Stomach (tissue), 9 donors: Measurements from ENCODE around the gene PCSK9. TPM values are rescaled to one million over a fixed set of nuclear protein-coding genes. Genes with fewer than 3 reads are reported as not detected.

Source experiments
- DNase-seq, 2 donors: peaks; one replicate each; pipeline versions ENCODE4 v3.0.0 to v3.0.0-alpha.2; 2013 to 2019
- H3K27ac ChIP-seq, 5 donors: fragments of 200-600 bp in 4 of 5; sonication (generic) in 4 of 5; one replicate each; pipeline ENCODE4 v1.5.1; 2013 to 2019; ENCODE audit warnings: mild to moderate bottlenecking in 1 of 5, moderate library complexity in 1 of 5
- H3K27me3 ChIP-seq, 3 donors: fragments of 200-600 bp; sonication (generic); one replicate each; pipeline ENCODE4 v1.5.1; 2017 to 2019; ENCODE audit warnings: mixed run types in 1 of 3
- H3K36me3 ChIP-seq, 4 donors: fragments of 200-600 bp; sonication (generic); 1 replicate in 3 of 4; 2 replicates in 1 of 4; pipeline ENCODE4 v1.5.1; 2016 to 2019
- H3K4me1 ChIP-seq, 4 donors: fragments of 200-600 bp; sonication (generic); one replicate each; pipeline ENCODE4 v1.5.1; 2016 to 2019
- H3K4me3 ChIP-seq, 4 donors: fragments of 200-600 bp; sonication (generic) in 3 of 4; one replicate each; pipeline ENCODE4 v1.5.1; 2016 to 2019; ENCODE audit warnings: mild to moderate bottlenecking in 1 of 4
- H3K9me3 ChIP-seq, 4 donors: fragments of 200-600 bp; sonication (generic); one replicate each; pipeline ENCODE4 v1.5.1; 2016 to 2019
- CTCF ChIP-seq, 7 experiments: fragments of 450-650 bp in 4 of 7; fragments of 200-600 bp in 3 of 7; sonication (generic) in 3 of 7; IDR thresholded peaks; one replicate each; pipeline ENCODE4 v1.5.1; 2016 to 2019; ENCODE audit warnings: antibody characterized with exemption in 7 of 7, control low read depth in 2 of 7, mild to moderate bottlenecking in 1 of 7
- EP300 ChIP-seq: sonication (generic); formaldehyde crosslinking; IDR thresholded peaks from one replicate; pipeline ENCODE4 v1.6.1; 2017; ENCODE audit warnings: antibody characterized with exemption
- POLR2A ChIP-seq, 4 donors: fragments of 450-650 bp; IDR thresholded peaks; one replicate each; pipeline ENCODE4 v1.6.1; 2016; ENCODE audit warnings: antibody characterized with exemption in 4 of 4, control low read depth in 2 of 4, mild to moderate bottlenecking in 1 of 4, moderate library complexity in 1 of 4
- POLR2AphosphoS5 ChIP-seq, 3 donors: sonication (generic); formaldehyde crosslinking; IDR thresholded peaks; one replicate each; pipeline ENCODE4 v1.6.1; 2016; ENCODE audit warnings: antibody characterized with exemption in 3 of 3
- WGBS, 5 donors: extraction: QIAGEN DNeasy Blood & Tissue Kit in 3 of 5; methylation state at CpG; one replicate each; pipeline versions ENCODE4 v1.1.5 to v1.1.7; 2013 to 2018; 5-methylcytosine and 5-hydroxymethylcytosine counted together
- intact Hi-C: fragments of 100-400 bp; cut with DNase I; formaldehyde crosslinking; loops from one replicate; pipeline ENCODE4 v1.15.1; 2023; ENCODE audit warnings: low total_unique reads
- polyA plus RNA-seq, 3 donors: library from polyadenylated mRNA; stranded (reverse); fragments of 200-250 nt; gene quantifications; one replicate each; pipeline ENCODE4 v1.2.3, GENCODE V29; 2013
- total RNA-seq, 5 donors: library from RNA; depleted of rRNA; stranded (reverse); fragments of >200 nt; gene quantifications; one replicate each; pipeline versions ENCODE4 v1.1.0 to v1.2.3, GENCODE V29; 2014 to 2016
- donor health status: healthy with polysubstance abuse.
- donor health status: Bipolar disorder and iron deficiency.
- donor health status: healthy.

PCSK9 gene
- total and polyA plus RNA-seq, 8 donors, result 1.1 to 26.1 (median 2.6) TPM; not detected in 2

- H3K4me1 ChIP-seq, result peaks cover 7 to 14% (median 7%) of the 10 kb centered on the region in 4 donors
- no peaks in the 10 kb centered on the region for H3K36me3 ChIP-seq
- intact Hi-C loops, result no loop called here
- no peaks in the 10 kb centered on the region for H3K9me3 ChIP-seq
- no peak for TF ChIP-seq POLR2A (IDR thresholded peaks at IDR 0.05)
- DNase-seq, result no peak
- 83 to 92% (median 88%) methylated on average over 6 of the region's 6 CpGs for WGBS, 5 donors
- no peak overlapping the region for H3K4me3 ChIP-seq
- peaks cover 0 to 75% (median 19%) of the 10 kb centered on the region in 3 donors for H3K27me3 ChIP-seq
- H3K27ac ChIP-seq, result no peak overlapping the region
These were observed 4.7 kb upstream of the PCSK9 start for GRCh38 chr1:55034476-55035133.

GRCh38 chr1:55035904-55036303 lies 3.4 kb upstream of the PCSK9 start:
- TF ChIP-seq POLR2AphosphoS5 (IDR thresholded peaks at IDR 0.05), result peak in 1 of 3 donors; percentile 34
- no peak for TF ChIP-seq EP300
- Histone ChIP-seq H3K9me3 (no peaks in the 10 kb centered on the region), H3K36me3 (no peaks in the 10 kb centered on the region), H3K4me1 (peaks cover 13 to 27% (median 19%) of the 10 kb centered on the region in 4 donors), H3K4me3 (no peak overlapping the region), H3K27ac (no peak overlapping the region), H3K27me3 (peaks cover 0 to 83% (median 32%) of the 10 kb centered on the region in 3 donors)
- intact Hi-C loops, result no loop called here
- DNase-seq, result peak in 1 of 2 donors; percentile 28
- 42 to 70% (median 49%) methylated on average over 4 of the region's 4 CpGs for WGBS, 5 donors

GRCh38 chr1:55037733-55038551 lies 1.4 kb upstream of the PCSK9 start:
- H3K4me3 ChIP-seq, result no peak overlapping the region
- no peaks in the 10 kb centered on the region for H3K9me3 ChIP-seq
- intact Hi-C loops, result no loop called here
- H3K27ac ChIP-seq, result no peak overlapping the region
- WGBS, 5 donors, result 84 to 91% (median 89%) methylated on average over 5 to 8 of the region's 8 CpGs
- H3K27me3 ChIP-seq, result peaks cover 0 to 82% (median 36%) of the 10 kb centered on the region in 3 donors
- TF ChIP-seq EP300, result no peak
- no peak for TF ChIP-seq POLR2A (IDR thresholded peaks at IDR 0.05)
- no peak for TF ChIP-seq POLR2AphosphoS5 (IDR thresholded peaks at IDR 0.05)
- TF ChIP-seq CTCF (IDR thresholded peaks at IDR 0.05), result no peak
- H3K36me3 ChIP-seq, result no peaks in the 10 kb centered on the region
- H3K4me1 ChIP-seq, result peaks cover 13 to 31% (median 19%) of the 10 kb centered on the region in 4 donors
- no peak for DNase-seq

- Histone ChIP-seq H3K9me3 (no peaks in the 10 kb centered on the region), H3K36me3 (no peaks in the 10 kb centered on the region), H3K4me3 (no peak overlapping the region), H3K27ac (no peak overlapping the region), H3K4me1 (peaks cover 13 to 31% (median 19%) of the 10 kb centered on the region in 4 donors), H3K27me3 (peaks cover 0 to 76% (median 36%) of the 10 kb centered on the region in 3 donors)
- TF ChIP-seq EP300, result no peak
- WGBS, 5 donors, result 83 to 95% (median 90%) methylated on average over 3 of the region's 3 CpGs
- no peak for DNase-seq
- intact Hi-C loops, result no loop called here
These were observed 853 bp upstream of the PCSK9 start for GRCh38 chr1:55038552-55038838.

GRCh38 chr1:55038974-55039341 lies 390 bp upstream of the PCSK9 start:
- Histone ChIP-seq H3K4me3 (peak overlapping the region in 2 of 4 donors; percentile 41 to 42), H3K27ac (no peak overlapping the region), H3K9me3 (no peaks in the 10 kb centered on the region), H3K27me3 (peaks cover 0 to 72% (median 36%) of the 10 kb centered on the region in 3 donors), H3K4me1 (peaks cover 13 to 31% (median 19%) of the 10 kb centered on the region in 4 donors), H3K36me3 (no peaks in the 10 kb centered on the region)
- 30 to 37% (median 35%) methylated on average over 9 of the region's 9 CpGs for WGBS, 5 donors
- DNase-seq, result no peak
- TF ChIP-seq POLR2AphosphoS5 (IDR thresholded peaks at IDR 0.05) (no peak), EP300 (no peak), POLR2A (IDR thresholded peaks at IDR 0.05) (no peak), CTCF (IDR thresholded peaks at IDR 0.05) (no peak)
- intact Hi-C loops, result no loop called here
